ENCODE data around the gene DNAJC21. TPM values are rescaled to one million over a fixed set of nuclear protein-coding genes. Genes with fewer than 3 reads are reported as not detected.

Gene DNAJC21
- total and polyA plus RNA-seq, 9 of the 15 experiments (the other 6 are each of a cell fraction or from before 2014, with no cell fraction given): 26.6 to 105 (median 70.7) TPM

DNA sequence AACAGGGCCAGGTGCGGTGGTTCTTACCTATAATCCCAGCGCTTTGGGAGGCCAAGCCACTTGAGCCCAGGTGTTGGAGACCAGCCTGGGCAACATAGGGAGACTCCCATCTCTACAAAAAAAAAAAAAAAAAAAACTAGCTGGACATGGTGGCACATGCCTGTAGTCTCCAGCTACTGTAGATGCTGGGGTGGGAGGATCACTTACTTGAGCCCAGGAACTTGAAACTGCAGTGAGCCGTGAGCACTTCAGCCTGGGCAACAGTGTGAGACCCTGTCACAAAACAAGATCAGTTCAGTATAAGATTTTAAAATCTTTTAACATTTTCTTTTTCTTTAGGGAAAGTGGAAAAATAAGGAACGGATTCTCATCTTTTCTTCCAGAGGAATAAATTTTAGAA is 11.3 kb upstream of the DNAJC21 start:
- CTCF ChIA-PET (ENCODE audit: low intra/inter-chr PET ratio): interaction anchor here (0.7 kb wide), 1 partner anchor 395 kb away, joined by 3 read pairs; no protein-coding TSS in a partner anchor

More for the DNA sequence above, 11.3 kb upstream of the DNAJC21 start:
- Histone ChIP-seq H3K4me2 (ENCODE audit: insufficient read depth, low read length) (peak overlapping the region; percentile 98), H3K79me2 (ENCODE audit: control insufficient read depth, insufficient read depth, low read length) (peaks cover 95% of the 10 kb centered on the region), H3K9me1 (ENCODE audit: control insufficient read depth, insufficient read depth, low read length) (no peaks in the 10 kb centered on the region), H3K36me3 (ENCODE audit: control insufficient read depth, insufficient read depth, low read length) (peaks cover 82% of the 10 kb centered on the region), H3K4me1 (replicated peaks in 1 of 2; ENCODE audit: control insufficient read depth in 2 of 2, insufficient read depth in 2 of 2, low read length in 2 of 2) (peaks cover 11% of the 10 kb centered on the region in 2 experiments), H4K20me1 (replicated peaks; ENCODE audit: control insufficient read depth, insufficient read depth, low read length) (peaks cover 8% of the 10 kb centered on the region), H3K27ac (ENCODE audit: extremely low read depth, low read depth, low read length) (peak overlapping the region; percentile 6; the same call in 2 of the 3 replicates), H3K4me3 (peak overlapping the region; percentile 94; the same call in 1 of the 2 replicates), H3K27me3 (ENCODE audit: control insufficient read depth in 2 of 2, insufficient read depth in 2 of 2, low read length in 2 of 2) (no peaks in the 10 kb centered on the region), H3K9me3 (replicated peaks; ENCODE audit: control insufficient read depth, insufficient read depth, low read depth, low read length) (no peaks in the 10 kb centered on the region), H3K9ac (ENCODE audit: insufficient read depth in 1 of 2, low read depth in 2 of 2, low read length in 2 of 2) (peak overlapping the region; percentile 65 to 99; a peak in 3 of 4 replicates), H2AFZ (ENCODE audit: low read depth, low read length) (no peak overlapping the region)
- no TSS peak for BruUV-seq (replicated peaks)
- DNase-seq (ENCODE audit: extremely low read depth in 1 of 4, low spot score in 3 of 4) (peak in 1 of 4 experiments; percentile 59), ATAC-seq (peak; percentile 8), FAIRE-seq (no peak)
- intact Hi-C loops (cut with micrococcal nuclease): loop anchor here (5.0 kb wide), 2 partner anchors 84 to 221 kb away; no protein-coding TSS in a partner anchor
- POLR2A ChIA-PET: interaction anchor here (0.6 to 6.4 kb wide), 4 partner anchors 11 to 363 kb away, joined by 3 to 67 read pairs (median 3); partner anchors contain the start of gene DNAJC21
- in situ Hi-C loops (cut with MboI): loop anchor here (25.0 kb wide), 1 partner anchor 1456 kb away; no protein-coding TSS in a partner anchor
- TF ChIP-seq RBFOX2 (IDR thresholded peaks at IDR 0.05; ENCODE audit: low read depth, low read length): peak; percentile 66
- no peak for TF ChIP-seq NONO (IDR thresholded peaks at IDR 0.05; ENCODE audit: low read depth in 2 of 2, low read length in 1 of 2)
- TF ChIP-seq, protein P1, sequence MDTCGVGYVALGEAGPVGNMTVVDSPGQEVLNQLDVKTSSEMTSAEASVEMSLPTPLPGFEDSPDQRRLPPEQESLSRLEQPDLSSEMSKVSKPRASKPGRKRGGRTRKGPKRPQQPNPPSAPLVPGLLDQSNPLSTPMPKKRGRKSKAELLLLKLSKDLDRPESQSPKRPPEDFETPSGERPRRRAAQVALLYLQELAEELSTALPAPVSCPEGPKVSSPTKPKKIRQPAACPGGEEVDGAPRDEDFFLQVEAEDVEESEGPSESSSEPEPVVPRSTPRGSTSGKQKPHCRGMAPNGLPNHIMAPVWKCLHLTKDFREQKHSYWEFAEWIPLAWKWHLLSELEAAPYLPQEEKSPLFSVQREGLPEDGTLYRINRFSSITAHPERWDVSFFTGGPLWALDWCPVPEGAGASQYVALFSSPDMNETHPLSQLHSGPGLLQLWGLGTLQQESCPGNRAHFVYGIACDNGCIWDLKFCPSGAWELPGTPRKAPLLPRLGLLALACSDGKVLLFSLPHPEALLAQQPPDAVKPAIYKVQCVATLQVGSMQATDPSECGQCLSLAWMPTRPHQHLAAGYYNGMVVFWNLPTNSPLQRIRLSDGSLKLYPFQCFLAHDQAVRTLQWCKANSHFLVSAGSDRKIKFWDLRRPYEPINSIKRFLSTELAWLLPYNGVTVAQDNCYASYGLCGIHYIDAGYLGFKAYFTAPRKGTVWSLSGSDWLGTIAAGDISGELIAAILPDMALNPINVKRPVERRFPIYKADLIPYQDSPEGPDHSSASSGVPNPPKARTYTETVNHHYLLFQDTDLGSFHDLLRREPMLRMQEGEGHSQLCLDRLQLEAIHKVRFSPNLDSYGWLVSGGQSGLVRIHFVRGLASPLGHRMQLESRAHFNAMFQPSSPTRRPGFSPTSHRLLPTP (IDR thresholded peaks at IDR 0.05; ENCODE audit: borderline replicate concordance, extremely low read depth, insufficient read length): no peak
- peak; percentile 10 for TF ChIP-seq RBM25 (IDR thresholded peaks at IDR 0.05; ENCODE audit: low read depth, low read length, severe bottlenecking)
- 0 out of 2 replicates have a peak, but pooled peaks have one; percentile 17 for TF ChIP-seq POLR2G (IDR thresholded peaks at IDR 0.05; ENCODE audit: low read depth, low read length)
- TF ChIP-seq DMBX1 (CRISPR knock-in tag; IDR thresholded peaks at IDR 0.05; ENCODE audit: borderline replicate concordance): no peak
- TF ChIP-seq RBBP5 (IDR thresholded peaks at IDR 0.05; ENCODE audit: borderline replicate concordance, insufficient read depth, low read length, poor library complexity, severe bottlenecking): no peak
- TF ChIP-seq ZNF584 (CRISPR knock-in tag; IDR thresholded peaks at IDR 0.05; ENCODE audit: low read depth): no peak
- no peak for TF ChIP-seq FOXA3 (CRISPR knock-in tag; conservative IDR thresholded peaks at IDR 0.05 in 1 of 2, IDR thresholded peaks at IDR 0.05 in 1 of 2)
- TF ChIP-seq TBL1XR1 (IDR thresholded peaks at IDR 0.05; ENCODE audit: low read length in 2 of 2): no peak
- TF ChIP-seq ZC3H4 (CRISPR knock-in tag; IDR thresholded peaks at IDR 0.05; ENCODE audit: borderline replicate concordance): no peak
- TF ChIP-seq ZNF184 (CRISPR knock-in tag; IDR thresholded peaks at IDR 0.05): no peak
- TF ChIP-seq GTF2E2 (tag; IDR thresholded peaks at IDR 0.05): no peak
- peak; percentile 90 for TF ChIP-seq ZNF121 (CRISPR knock-in tag; conservative IDR thresholded peaks at IDR 0.05)
- TF ChIP-seq SPI1 (IDR thresholded peaks at IDR 0.05; ENCODE audit: borderline replicate concordance, low read depth, low read length): no peak
- WGBS (ENCODE audit: insufficient coverage, low coverage, missing lambda C conversion rate): 29% methylated on average over 4 of the region's 4 CpGs
